Measurements from ENCODE around the gene EVC.

- TF ChIP-seq EP300 (IDR thresholded peaks at IDR 0.05; ENCODE audit: borderline replicate concordance) (no peak), NFIC (IDR thresholded peaks at IDR 0.05) (no peak), YY1 (IDR thresholded peaks at IDR 0.05; ENCODE audit: low read depth) (no peak), EGR1 (IDR thresholded peaks at IDR 0.05) (no peak), MAX (IDR thresholded peaks at IDR 0.05) (no peak), TEAD4 (IDR thresholded peaks at IDR 0.05) (no peak)
Measured at GRCh38 chr4:5770051-5770450, 59.0 kb downstream of the EVC start.
